ENCODE results near the gene SMAD6. TPM values are rescaled to one million over a fixed set of nuclear protein-coding genes. Genes with fewer than 3 reads are reported as not detected.
A peak's percentile ranks its signal among the peaks of the same experiment; 100 is the strongest.

SMAD6 gene
- total and polyA plus RNA-seq, 9 of the 15 experiments (the other 6 are each of a cell fraction or from before 2014, with no cell fraction given), result 0.10 to 15.5 (median 3.7) TPM

- H3K9ac ChIP-seq (ENCODE audit: insufficient read depth in 1 of 2, low read depth in 2 of 2, low read length in 2 of 2), result no peak overlapping the region
- intact Hi-C loops (cut with micrococcal nuclease), result loop anchor here (5.0 kb wide), 1 partner anchor 58 kb away; no protein-coding TSS in a partner anchor
- ChIA-PET CTCF (ENCODE audit: low intra/inter-chr PET ratio) (no interaction called here), POLR2A (interaction anchor here (0.5 to 2.0 kb wide), 3 partner anchors 14 to 182 kb away, joined by 3 to 9 read pairs (median 3); no protein-coding TSS in a partner anchor)
- FAIRE-seq (no peak), DNase-seq (ENCODE audit: extremely low read depth in 1 of 4, low spot score in 3 of 4) (no peak), ATAC-seq (no peak)
- no peaks in the 10 kb centered on the region for H4K20me1 ChIP-seq (replicated peaks; ENCODE audit: control insufficient read depth, insufficient read depth, low read length)
- H3K79me2 ChIP-seq (ENCODE audit: control insufficient read depth, insufficient read depth, low read length), result peaks cover 39% of the 10 kb centered on the region
- peaks cover 11% of the 10 kb centered on the region; the same call in 1 of the 2 replicates for H3K9me3 ChIP-seq (replicated peaks; ENCODE audit: control insufficient read depth, insufficient read depth, low read depth, low read length)
- H3K9me1 ChIP-seq (ENCODE audit: control insufficient read depth, insufficient read depth, low read length), result no peaks in the 10 kb centered on the region
- no peak overlapping the region for H2AFZ ChIP-seq (ENCODE audit: low read depth, low read length)
- H3K27me3 ChIP-seq (ENCODE audit: control insufficient read depth in 2 of 2, insufficient read depth in 2 of 2, low read length in 2 of 2), result no peaks in the 10 kb centered on the region
- no peak overlapping the region for H3K4me3 ChIP-seq
- peaks cover 32 to 35% of the 10 kb centered on the region in 2 experiments for H3K4me1 ChIP-seq (replicated peaks in 1 of 2; ENCODE audit: control insufficient read depth in 2 of 2, insufficient read depth in 2 of 2, low read length in 2 of 2)
- in situ Hi-C loops (cut with MboI), result no loop called here
- BruUV-seq (replicated peaks), result no TSS peak
- peak overlapping the region; percentile 60; the same call in 1 of the 3 replicates for H3K27ac ChIP-seq (ENCODE audit: extremely low read depth, low read depth, low read length)
- H3K4me2 ChIP-seq (ENCODE audit: insufficient read depth, low read length), result 0 out of 2 replicates have a peak overlapping the region, but pooled peaks have one; percentile 54
- TF ChIP-seq RBM17 (IDR thresholded peaks at IDR 0.05; ENCODE audit: borderline replicate concordance, low read depth, low read length) (no peak), BCOR (IDR thresholded peaks at IDR 0.05) (no peak)
- peaks cover 81% of the 10 kb centered on the region for H3K36me3 ChIP-seq (ENCODE audit: control insufficient read depth, insufficient read depth, low read length)
Observed at GRCh38 chr15:66680502-66680901, 21.5 kb upstream of the SMAD6 start.

DNA sequence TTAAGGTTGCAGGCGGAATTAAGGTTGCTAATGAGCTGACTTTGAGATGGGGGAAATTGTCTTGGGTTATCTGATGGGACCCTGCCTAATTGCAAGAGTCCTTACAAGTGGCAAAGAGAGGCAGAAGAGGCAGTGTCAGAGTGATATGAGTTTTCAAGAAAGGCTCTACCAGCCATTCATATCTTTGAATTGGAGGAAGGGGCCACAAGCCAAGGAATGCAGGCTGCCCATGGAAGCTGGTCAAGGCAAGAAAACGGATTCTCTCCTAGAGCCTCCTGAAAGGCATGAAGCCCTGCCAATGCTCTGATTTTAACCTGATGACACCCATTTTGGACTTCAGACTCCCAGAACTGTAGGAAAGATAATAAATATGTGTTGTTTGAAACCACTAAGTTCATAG is 20.6 kb upstream of the SMAD6 start:
- H3K4me2 ChIP-seq (ENCODE audit: insufficient read depth, low read length), result no peak overlapping the region
- H3K4me1 ChIP-seq (replicated peaks in 1 of 2; ENCODE audit: control insufficient read depth in 2 of 2, insufficient read depth in 2 of 2, low read length in 2 of 2), result peaks cover 32 to 35% of the 10 kb centered on the region in 2 experiments
- DNase-seq (ENCODE audit: extremely low read depth in 1 of 4, low spot score in 3 of 4) (no peak), ATAC-seq (no peak), FAIRE-seq (no peak)
- intact Hi-C loops (cut with micrococcal nuclease) (loop anchor here (5.0 kb wide), 1 partner anchor 59 kb away; no protein-coding TSS in a partner anchor), in situ Hi-C loops (cut with MboI) (no loop called here)
- no peak overlapping the region for H3K9ac ChIP-seq (ENCODE audit: insufficient read depth in 1 of 2, low read depth in 2 of 2, low read length in 2 of 2)
- H3K27me3 ChIP-seq (ENCODE audit: control insufficient read depth in 2 of 2, insufficient read depth in 2 of 2, low read length in 2 of 2), result no peaks in the 10 kb centered on the region
- H3K9me3 ChIP-seq (replicated peaks; ENCODE audit: control insufficient read depth, insufficient read depth, low read depth, low read length), result peaks cover 11% of the 10 kb centered on the region; the same call in 1 of the 2 replicates
- H4K20me1 ChIP-seq (replicated peaks; ENCODE audit: control insufficient read depth, insufficient read depth, low read length), result no peaks in the 10 kb centered on the region
- no peaks in the 10 kb centered on the region for H3K9me1 ChIP-seq (ENCODE audit: control insufficient read depth, insufficient read depth, low read length)
- BruUV-seq (replicated peaks), result no TSS peak
- no peak for TF ChIP-seq TEAD1 (CRISPR knock-in tag; IDR thresholded peaks at IDR 0.05)
- TF ChIP-seq ERF (CRISPR knock-in tag; IDR thresholded peaks at IDR 0.05), result no peak
- no peak for TF ChIP-seq ZNF699 (CRISPR knock-in tag; IDR thresholded peaks at IDR 0.05; ENCODE audit: insufficient replicate concordance)
- no peak for TF ChIP-seq PTBP1 (IDR thresholded peaks at IDR 0.05; ENCODE audit: low read depth, low read length)
- TF ChIP-seq, protein P1, sequence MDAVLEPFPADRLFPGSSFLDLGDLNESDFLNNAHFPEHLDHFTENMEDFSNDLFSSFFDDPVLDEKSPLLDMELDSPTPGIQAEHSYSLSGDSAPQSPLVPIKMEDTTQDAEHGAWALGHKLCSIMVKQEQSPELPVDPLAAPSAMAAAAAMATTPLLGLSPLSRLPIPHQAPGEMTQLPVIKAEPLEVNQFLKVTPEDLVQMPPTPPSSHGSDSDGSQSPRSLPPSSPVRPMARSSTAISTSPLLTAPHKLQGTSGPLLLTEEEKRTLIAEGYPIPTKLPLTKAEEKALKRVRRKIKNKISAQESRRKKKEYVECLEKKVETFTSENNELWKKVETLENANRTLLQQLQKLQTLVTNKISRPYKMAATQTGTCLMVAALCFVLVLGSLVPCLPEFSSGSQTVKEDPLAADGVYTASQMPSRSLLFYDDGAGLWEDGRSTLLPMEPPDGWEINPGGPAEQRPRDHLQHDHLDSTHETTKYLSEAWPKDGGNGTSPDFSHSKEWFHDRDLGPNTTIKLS (IDR thresholded peaks at IDR 0.05; ENCODE audit: borderline replicate concordance, low read depth), result no peak
- TF ChIP-seq TAF15 (IDR thresholded peaks at IDR 0.05; ENCODE audit: low read depth, low read length), result no peak
- TF ChIP-seq CHD1 (IDR thresholded peaks at IDR 0.05; ENCODE audit: low read length), result no peak
- TF ChIP-seq RBFOX2 (IDR thresholded peaks at IDR 0.05; ENCODE audit: low read depth, low read length), result no peak
- TF ChIP-seq NUFIP1 (IDR thresholded peaks at IDR 0.05; ENCODE audit: partially characterized antibody), result no peak
- no peak overlapping the region for H2AFZ ChIP-seq (ENCODE audit: low read depth, low read length)
- ChIA-PET CTCF (ENCODE audit: low intra/inter-chr PET ratio) (no interaction called here), POLR2A (no interaction called here)
- H3K27ac ChIP-seq (ENCODE audit: extremely low read depth, low read depth, low read length), result no peak overlapping the region
- peaks cover 35% of the 10 kb centered on the region for H3K79me2 ChIP-seq (ENCODE audit: control insufficient read depth, insufficient read depth, low read length)
- WGBS (ENCODE audit: insufficient coverage, low coverage, missing lambda C conversion rate), result 85% methylated on average over 2 of the region's 2 CpGs
- H3K4me3 ChIP-seq, result no peak overlapping the region
- H3K36me3 ChIP-seq (ENCODE audit: control insufficient read depth, insufficient read depth, low read length), result peaks cover 81% of the 10 kb centered on the region

All from K562 (cell line).